ENCODE data around the gene SELENOO.

- no peak for TF ChIP-seq CTCF (IDR thresholded peaks at IDR 0.05)
- TF ChIP-seq POLR2A (IDR thresholded peaks at IDR 0.05): no peak
Observed at GRCh38 chr22:50192436-50193204, 8.2 kb upstream of the SELENOO start.

Data from thyroid gland (tissue), 4 donors.